Upper lobe of left lung (tissue), 4 donors: ENCODE measurements around the gene TMEM119.
"Not testable (repeated sequence)": the region's sequence is repeated elsewhere in the genome, so short reads cannot be mapped to it uniquely, and the experiment has no call there.

Experiments
- POLR2A ChIP-seq, 4 donors: fragments of 450-650 bp; IDR thresholded peaks; one replicate each; pipeline ENCODE4 v1.5.1; 2016 to 2017; ENCODE audit warnings: antibody characterized with exemption in 4 of 4, mild to moderate bottlenecking in 2 of 4
- TF ChIP-seq, protein P1 (sequence below), 6 experiments: fragments of 450-650 bp in 4 of 6; fragments of 200-600 bp in 2 of 6; sonication (generic) in 2 of 6; IDR thresholded peaks; one replicate each; pipeline ENCODE4 v1.5.1; 2016 to 2019; ENCODE audit warnings: antibody characterized with exemption in 6 of 6

DNA sequence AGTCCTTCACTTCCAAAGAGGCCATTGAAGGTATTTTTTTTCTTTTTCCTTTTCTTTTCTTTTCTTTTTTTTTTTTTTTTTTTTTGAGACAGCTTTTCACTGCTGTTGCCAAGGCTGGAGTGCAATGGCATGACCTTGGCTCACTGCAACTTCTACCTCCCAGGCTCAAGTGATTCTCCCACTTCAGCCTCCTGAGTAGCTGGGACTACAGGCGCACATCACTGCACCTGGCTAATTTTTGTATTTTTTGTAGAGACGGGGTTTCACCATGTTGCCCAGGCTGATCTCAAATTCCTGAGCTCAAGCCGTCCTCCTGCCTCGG lies 21.0 kb upstream of the TMEM119 start:
- not testable (repeated sequence) for TF ChIP-seq POLR2A (IDR thresholded peaks at IDR 0.05)
- TF ChIP-seq, protein P1, sequence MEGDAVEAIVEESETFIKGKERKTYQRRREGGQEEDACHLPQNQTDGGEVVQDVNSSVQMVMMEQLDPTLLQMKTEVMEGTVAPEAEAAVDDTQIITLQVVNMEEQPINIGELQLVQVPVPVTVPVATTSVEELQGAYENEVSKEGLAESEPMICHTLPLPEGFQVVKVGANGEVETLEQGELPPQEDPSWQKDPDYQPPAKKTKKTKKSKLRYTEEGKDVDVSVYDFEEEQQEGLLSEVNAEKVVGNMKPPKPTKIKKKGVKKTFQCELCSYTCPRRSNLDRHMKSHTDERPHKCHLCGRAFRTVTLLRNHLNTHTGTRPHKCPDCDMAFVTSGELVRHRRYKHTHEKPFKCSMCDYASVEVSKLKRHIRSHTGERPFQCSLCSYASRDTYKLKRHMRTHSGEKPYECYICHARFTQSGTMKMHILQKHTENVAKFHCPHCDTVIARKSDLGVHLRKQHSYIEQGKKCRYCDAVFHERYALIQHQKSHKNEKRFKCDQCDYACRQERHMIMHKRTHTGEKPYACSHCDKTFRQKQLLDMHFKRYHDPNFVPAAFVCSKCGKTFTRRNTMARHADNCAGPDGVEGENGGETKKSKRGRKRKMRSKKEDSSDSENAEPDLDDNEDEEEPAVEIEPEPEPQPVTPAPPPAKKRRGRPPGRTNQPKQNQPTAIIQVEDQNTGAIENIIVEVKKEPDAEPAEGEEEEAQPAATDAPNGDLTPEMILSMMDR (IDR thresholded peaks at IDR 0.05), result not testable (repeated sequence)
